Fibroblast of upper back skin (primary cell): Measurements from ENCODE around the gene SYCN.

Experiments
- DNase-seq: peaks from one replicate; pipeline ENCODE4 v3.0.0-alpha.2; 2013

The SYCN gene

DNA sequence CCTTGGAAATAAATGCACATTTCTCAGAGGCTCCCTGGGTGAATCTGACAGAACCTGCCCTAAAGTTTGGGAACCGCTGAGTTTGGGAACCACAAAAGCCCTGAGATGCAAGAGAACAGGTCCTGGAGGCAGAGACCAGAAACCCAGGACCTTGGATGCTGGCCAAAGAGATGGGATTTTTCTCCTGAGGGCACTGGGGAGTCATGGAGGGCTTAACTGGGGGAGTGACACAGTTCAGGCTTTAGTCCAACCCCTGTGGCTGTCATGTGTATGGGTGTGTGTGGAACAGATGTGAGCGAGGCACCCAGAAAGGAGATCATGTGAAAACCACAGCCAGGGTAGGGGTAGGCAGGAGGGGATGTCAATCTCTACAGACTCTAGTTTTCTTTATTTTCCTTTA, 11.2 kb downstream of the SYCN start:
- DNase-seq: no peak

DNA sequence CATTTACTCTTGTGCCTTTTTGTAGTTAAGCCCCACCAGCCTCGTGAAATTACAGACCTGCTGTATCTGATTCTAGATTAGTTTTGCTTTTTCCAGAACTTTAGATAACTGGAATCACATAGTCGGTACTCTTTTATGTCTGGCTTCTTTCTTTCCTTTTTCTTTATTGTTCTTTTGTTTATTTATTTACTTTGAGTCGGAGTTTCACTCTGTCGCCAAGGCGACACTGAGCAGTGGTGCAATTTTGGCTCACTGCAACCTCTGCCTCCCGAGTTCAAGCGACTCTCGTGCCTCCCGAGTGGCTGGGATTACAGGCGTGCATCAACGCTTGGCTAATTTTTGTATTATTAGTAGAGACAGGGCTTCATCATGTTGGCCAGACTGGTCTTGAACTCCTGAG, 13.3 kb downstream of the SYCN start:
- no peak for DNase-seq

DNA sequence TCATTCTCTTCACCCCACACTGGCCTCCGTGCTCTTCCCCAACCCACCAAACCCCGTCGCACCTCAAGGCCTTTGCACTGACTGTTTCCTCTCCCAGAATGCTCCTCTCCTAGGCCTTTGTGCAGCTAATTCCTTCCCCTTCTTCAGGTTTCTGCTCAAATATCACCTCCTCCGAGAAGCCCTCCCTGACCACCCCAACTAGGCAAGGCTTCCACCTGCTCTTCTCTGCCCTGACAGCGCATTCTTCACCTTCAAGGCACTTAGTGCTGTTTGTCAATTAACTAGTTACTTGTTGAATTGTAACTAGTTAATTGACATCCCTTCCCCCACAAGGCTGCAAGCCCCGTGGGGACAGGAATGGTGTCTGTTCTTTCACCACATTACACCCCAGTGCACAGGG, 15.1 kb downstream of the SYCN start:
- no peak for DNase-seq

DNA sequence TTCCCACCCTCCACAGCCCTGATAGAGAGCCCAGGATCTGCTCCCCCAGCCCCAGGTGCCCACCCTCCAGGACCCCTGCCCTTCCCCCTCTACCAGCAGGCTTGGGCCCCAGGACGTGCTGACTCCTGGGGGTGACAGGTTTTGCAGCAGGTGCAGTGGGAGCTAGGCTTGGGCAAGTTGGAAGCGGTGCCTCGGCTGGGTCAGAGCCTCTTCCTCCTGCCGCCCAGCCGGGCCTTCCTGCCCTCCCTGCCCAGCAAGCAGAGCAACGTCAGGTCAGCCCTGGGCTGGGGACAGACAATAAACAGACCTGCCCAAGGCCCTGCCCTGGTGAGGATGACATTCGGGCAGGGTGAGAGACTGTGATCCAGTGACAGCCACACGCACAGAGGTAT, 16.5 kb downstream of the SYCN start:
- no peak for DNase-seq

DNA sequence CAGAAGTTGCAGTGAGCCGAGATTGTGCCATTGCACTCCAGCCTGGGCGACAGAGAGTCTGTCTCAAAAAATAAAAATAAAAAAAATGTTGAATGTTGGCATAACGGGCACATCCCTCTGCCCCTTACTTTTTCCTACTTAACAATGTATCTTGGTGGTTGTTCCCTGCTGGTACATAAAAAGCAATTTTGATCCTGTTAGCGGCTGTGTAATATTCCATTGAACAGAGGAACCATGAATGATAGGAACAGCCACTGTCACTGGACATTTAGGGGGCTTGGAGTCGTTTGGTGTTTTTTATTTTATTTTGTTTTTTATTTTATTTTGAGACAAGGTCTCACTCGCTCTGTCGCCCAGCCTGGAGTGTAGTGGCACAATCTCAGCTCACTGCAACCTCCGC, 17.7 kb downstream of the SYCN start:
- DNase-seq: no peak

DNA sequence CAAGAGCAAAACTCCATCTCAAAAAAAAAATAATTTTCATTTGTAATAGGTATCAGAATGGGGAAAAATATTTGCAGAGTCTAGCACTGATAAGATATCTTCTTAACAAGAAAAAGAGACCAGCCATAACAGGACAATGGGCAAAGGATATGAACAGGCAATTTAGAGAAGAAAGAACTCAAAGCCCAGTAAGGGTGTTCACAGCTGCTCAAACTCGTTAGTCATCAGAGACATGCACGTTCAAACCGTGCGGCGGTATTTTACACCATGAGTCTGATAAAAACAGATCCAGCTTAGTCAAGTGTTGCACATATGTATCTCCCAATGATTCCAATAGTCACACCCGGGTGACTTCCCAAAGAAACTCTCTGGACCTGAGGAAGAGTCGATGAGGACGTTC, 21.0 kb downstream of the SYCN start:
- DNase-seq: peak; percentile 10

DNA sequence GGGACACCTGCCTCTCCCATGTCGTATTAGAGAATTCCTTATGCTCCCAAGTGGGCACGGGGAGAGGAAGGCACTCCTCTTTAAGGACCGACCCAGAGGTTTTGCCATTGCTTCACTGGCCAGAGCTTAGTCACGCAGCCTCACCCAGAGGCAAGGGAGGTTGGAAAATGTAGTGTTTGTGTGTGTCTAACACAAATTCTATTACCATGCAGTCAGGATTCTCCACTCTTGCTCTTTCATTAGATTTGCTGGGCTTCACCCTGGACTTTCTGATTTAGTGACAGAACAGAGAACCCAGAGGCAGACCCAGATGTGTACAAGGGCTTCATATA, 21.9 kb downstream of the SYCN start:
- no peak for DNase-seq

DNA sequence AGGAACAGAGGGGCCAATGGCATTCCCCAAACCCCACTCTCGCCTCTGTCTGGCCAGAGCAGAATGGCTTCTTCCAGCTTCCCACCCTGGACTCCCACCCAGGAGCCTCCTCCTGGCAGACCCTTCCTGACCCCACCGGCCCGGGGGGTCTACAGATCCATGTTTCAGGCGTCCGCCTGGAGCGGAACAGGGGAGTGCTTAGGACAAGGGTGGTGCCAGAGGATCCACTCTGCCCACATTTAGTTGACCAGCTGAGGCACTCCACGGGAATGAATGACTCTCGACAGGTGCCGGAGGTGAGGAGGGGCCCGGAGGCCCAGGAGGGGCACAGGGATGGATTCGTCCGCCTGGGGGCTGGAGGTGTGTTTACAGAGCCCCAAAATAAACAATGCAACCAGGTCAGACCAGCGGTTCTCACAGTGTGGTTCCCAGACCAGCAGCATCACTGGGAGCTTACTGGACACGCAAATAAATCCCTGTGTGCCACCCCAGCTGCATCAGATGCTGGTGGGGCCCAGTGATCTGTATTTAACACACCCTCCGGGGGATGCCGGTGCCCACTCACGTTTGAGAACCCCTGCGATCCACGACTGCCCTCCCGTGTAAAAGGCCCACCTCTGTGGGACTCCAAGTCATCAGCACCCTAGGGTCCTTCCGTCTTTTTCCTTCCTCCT, 22.4 kb downstream of the SYCN start:
- DNase-seq: no peak

DNA sequence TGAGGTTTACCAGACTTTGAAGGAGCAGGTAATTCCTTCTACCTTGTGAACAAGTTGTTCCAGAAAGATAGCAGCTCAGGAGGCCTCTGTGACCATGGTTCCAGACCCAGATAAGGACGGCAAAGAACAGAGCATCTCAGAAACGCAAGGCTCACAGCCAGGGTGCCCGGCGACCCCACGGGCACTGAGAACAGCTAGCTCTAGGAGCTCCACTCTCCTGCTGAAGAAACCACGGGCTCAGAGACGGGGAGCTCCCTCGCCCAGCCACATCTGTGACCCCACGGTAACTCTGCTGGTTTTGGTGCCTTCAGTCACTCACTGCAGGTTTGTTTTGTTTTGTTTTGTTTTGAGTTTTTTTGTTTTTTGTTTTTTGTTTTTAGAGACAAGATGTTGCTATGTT, 23.3 kb downstream of the SYCN start:
- no peak for DNase-seq

DNA sequence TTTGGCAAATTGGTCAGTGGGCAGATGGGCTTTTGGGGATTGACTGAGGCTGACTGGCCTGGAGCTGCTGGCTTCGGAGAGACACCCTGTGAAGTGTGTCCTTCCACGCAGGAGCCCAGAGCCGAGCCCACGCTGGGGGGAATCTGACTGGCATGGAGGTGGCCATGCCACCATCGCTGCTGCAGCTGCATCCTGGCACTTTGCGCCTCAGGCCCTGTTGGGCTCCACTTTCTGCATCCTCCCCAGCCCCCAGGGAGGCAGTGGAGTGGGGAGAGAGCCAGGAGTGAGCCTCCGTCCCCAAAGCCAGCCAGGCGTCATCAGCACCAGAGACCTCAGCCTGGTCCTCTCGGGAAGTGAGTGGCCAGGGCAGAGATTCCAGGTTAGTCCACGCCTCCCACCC, 24.3 kb downstream of the SYCN start:
- no peak for DNase-seq

DNA sequence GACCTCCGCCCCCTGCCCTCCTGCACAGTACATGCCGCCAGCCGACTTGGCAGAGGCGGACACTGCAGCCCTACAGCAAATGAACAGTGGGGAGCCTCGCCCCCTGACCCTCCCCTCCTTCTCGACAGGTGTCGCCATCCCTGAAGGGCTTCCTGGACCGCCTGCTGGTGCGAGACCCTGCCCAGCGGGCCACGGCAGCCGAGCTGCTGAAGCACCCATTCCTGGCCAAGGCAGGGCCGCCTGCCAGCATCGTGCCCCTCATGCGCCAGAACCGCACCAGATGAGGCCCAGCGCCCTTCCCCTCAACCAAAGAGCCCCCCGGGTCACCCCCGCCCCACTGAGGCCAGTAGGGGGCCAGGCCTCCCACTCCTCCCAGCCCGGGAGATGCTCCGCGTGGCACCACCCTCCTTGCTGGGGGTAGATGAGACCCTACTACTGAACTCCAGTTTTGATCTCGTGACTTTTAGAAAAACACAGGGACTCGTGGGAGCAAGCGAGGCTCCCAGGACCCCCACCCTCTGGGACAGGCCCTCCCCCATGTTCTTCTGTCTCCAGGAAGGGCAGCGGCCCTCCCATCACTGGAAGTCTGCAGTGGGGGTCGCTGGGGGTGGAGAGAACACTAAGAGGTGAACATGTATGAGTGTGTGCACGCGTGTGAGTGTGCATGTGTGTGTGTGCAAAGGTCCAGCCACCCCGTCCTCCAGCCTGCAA, 25.6 kb downstream of the SYCN start:
- no peak for DNase-seq

DNA sequence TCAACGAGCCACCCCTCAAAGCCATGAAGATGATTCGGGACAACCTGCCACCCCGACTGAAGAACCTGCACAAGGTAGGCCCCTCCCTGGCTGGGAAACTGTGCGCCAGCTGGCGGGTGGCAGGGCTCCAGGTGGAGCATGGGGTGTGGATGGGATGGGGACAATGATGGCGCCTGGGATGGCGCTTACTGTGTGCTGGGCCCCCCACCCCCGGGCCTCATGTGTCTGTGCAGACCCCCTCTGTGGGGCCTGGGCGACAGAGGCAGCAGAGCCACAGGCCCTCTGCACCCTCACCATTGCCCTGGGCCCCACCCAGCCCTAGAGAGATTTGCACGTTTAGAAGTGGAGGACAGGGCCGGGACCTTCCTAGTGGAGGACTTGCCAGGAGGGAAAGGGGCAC, 26.3 kb downstream of the SYCN start:
- DNase-seq: no peak

DNA sequence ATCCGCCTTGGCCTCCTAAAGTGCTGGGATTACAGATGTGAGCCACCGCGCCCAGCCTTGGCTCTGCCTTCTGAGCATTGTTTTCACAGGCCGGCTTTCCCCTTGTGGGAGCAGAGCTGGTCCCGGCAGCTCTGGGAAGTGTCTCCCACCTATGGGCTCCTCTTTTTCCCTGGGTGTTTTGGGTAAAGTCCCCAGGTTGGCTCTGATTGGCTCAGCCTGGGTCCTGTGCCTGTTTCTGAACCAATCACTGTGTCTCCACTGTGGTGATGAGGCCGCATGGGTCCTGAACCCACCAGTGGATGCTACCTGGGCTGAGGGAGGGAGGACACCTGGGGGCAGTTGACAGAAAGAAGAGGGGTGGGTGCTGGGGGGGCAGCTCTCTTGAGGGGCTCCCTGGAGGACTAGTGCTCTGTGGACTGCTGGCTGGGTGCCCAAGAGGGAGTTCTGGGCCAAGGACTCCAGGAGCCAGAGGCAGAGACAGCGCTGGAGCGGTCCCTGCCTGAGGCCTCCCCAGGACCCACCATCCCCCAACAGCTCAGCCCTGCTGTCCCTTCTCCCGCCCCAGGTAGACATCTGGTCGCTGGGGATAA, 26.9 kb downstream of the SYCN start:
- no peak for DNase-seq

DNA sequence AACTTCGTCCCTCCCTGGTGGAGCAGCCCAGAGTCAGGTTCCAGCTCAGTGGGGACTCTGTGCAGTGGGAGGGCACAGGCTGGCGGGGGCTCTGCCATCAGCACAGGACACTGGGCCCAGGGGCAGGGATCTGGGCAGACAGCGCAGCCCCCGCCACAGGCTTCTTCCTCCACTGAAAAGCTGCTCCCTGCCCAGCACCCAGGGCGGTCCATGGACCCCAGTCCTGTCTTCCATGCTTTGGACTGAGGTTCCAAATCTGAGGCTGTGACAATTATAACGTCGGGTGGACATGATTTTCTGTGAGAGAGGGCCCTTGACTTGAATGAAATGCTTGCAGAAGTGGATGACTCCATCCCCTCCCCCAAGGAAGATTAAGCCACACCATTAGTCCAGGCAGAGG, 28.5 kb downstream of the SYCN start:
- no peak for DNase-seq

DNA sequence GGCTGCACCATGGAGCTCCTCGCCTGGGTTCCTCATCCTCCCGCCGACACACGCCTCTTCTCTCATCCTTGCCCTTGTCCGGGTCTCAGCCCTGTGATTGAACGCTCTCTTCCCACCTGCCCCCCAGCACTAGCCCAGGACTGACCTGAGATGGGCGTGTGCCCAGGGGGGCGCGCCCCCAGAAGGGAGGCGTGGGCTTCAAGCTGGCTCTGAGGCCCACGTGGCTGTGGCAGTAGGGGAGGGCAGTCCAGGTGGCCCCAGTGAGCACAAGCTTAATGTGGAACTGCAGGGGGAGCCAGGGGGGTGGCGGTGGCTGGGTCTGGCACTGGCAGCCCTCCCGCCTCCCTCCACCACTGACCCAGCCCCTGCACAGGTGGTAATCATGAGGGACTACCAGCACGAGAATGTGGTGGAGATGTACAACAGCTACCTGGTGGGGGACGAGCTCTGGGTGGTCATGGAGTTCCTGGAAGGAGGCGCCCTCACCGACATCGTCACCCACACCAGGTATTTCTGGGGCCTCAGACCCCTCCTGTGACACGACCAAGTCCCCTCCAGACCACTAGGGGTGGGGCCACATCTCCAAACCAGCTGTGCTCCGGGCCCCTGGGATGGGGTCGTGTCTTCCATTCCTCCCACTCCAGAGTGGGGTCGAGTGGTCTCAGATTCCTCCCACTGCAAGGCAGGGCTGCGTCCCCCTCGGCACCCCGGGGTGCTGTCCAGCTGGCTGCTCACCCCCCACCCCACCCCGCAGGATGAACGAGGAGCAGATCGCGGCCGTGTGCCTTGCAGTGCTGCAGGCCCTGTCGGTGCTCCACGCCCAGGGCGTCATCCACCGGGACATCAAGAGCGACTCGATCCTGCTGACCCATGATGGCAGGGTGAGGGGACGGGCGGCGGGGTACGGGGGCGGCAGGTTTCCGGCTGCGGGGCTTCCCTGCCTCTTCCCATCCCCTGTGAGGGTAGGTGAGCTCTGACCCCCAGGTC, 29.2 kb downstream of the SYCN start:
- DNase-seq: no peak

DNA sequence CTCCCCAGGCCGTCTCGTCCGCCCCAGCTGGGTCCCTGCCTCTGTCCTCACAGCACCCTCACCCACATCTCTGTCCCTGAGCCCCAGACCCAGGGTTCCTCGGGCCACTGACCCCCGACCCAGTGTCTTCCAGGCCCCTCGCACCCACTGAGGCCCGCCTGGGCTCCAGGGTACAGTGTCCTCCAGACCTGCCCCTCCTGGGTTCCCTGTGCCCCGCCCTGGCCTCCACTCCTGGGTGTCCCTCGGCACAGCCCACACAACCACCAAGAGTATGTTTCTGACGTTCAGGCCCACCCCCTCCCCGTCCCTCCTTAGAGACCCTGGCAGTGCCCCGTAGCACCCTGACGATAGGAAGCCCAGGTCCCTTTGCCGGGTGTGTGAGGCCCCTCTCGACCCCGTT, 29.9 kb downstream of the SYCN start:
- DNase-seq: no peak

DNA sequence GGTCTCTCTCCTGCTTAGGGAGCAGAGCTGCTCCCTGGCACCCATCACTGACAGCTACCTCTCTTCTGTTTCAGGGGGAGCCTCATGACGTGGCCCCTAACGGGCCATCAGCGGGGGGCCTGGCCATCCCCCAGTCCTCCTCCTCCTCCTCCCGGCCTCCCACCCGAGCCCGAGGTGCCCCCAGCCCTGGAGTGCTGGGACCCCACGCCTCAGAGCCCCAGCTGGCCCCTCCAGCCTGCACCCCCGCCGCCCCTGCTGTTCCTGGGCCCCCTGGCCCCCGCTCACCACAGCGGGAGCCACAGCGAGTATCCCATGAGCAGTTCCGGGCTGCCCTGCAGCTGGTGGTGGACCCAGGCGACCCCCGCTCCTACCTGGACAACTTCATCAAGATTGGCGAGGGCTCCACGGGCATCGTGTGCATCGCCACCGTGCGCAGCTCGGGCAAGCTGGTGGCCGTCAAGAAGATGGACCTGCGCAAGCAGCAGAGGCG, 30.5 kb downstream of the SYCN start:
- no peak for DNase-seq

DNA sequence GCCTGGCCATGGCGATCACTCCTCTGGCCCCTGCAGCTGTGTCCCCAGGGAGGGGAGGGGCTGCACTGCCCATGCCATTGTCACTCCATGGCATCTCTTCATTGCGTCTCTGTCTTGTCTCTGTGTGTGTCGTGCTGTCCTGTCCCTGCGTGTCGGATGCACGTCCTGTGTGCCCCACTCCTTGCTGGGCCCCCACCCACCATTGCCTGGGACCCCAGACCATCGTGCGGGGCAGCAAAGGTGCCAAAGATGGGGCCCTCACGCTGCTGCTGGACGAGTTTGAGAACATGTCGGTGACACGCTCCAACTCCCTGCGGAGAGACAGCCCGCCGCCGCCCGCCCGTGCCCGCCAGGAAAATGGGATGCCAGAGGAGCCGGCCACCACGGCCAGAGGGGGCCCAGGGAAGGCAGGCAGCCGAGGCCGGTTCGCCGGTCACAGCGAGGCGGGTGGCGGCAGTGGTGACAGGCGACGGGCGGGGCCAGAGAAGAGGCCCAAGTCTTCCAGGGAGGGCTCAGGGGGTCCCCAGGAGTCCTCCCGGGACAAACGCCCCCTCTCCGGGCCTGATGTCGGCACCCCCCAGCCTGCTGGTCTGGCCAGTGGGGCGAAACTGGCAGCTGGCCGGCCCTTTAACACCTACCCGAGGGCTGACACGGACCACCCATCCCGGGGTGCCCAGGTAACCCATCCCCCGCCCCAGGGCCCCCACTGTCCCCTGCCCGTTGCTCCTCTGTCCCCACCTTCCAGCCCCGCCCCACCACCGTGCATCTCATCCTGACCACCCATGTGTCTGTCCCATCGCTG, 31.2 kb downstream of the SYCN start:
- DNase-seq: no peak

DNA sequence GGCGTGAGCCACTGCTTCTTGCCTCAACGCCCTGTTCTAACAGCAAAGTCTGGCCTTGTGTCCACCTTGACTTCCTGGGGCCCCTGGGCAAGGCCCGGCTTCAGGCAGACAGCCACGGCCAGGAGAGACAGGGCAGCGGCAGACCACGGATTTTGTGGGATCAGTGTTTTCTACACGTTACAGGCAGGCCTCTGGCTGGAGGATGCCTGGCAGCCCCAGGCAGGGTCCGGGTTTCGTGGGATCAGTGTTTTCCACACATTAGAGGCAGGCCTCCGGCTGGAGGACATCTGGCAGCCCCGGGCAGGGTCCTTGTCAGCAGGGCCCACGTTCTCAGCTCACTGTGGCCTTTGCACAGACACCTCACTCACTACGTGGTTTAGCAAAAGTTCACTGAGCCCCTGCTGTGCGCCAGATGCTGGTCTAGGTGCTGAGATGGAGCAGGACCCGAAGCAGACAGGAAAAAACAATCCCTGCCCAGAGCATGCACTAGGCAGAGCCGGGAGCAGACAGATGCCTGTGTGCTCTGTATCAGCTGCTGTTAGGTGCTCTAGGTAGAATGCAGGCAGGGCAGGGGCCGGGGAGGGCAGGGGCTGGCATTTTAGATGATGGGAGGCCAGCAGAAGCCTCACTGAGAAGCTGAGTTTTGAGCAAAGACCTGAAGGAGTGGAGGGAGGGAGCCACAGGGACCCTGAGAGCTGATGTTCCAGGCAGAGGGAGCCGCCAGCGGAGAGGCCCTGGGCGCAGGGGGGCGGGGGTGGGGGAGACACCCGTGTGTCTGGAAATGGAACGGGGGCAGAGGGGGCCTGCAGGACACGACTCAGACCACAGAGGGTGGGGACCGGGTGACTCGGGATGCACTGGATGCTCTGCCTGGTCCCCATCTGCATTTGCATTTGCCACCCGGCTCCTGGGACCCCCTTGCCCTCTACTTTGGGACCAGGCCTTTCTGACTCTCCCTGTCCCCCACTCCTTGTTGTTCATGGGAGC, 32.3 kb downstream of the SYCN start:
- peak; percentile 16 for DNase-seq

DNA sequence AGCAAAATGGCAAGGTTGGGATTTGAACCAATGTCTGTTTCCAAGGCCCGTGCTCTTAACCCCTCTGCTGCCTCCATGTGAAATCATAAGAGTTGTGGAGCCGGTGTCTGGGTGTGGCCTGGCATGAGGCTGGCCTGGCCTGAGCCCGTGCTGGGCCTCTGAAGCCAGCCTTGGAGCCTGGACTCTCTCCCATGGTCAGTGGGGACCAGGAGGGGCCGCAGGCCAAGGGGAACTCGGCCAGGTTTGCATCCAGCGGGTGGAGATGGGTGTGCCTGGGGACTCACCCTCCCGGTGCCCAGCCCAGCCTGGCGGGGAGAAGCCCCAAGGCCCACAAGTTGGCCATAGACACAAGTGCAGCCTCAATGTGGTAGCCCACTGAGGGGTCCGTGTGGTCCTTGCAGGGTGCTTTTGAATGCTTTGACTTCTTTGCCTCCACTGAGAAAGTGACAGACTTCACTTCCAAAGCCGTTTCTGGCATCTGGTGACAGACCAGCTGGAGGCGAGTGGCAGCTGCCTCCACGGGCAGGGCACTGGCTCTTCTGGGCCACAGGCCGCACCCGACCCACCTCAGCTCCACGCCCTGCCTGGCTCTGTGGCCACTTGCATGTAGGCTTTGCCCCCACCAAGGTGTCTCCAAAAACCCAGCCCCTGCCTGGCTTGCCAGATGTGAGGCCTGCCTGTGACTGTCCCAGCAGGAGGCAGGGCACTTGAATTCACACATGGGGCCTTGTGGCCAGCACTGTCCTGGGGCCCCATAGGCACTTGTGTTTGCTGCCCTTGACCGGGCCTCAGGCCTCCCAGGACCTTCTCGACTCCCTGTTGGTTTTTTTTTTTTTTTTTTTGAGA, 33.5 kb downstream of the SYCN start:
- no peak for DNase-seq
